BE2C (cell line): Measurements from ENCODE around the gene NPFFR1.
"Not testable (repeated sequence)": the region's sequence is repeated elsewhere in the genome, so short reads cannot be mapped to it uniquely, and the experiment has no call there.

Experiments
- DNase-seq: peaks from one replicate; pipeline ENCODE4 v3.0.0-alpha.2; 2020
- H3K27me3 ChIP-seq: fragments of 250-450 bp; sonication (Bioruptor Pico); 2 replicates; pipeline ENCODE4 v1.5.1; 2020; ENCODE audit warnings: mild to moderate bottlenecking
- H3K36me3 ChIP-seq: fragments of 250-450 bp; sonication (Bioruptor Pico); 2 replicates; pipeline ENCODE4 v1.5.1; 2020; ENCODE audit warnings: mild to moderate bottlenecking
- H3K4me1 ChIP-seq: fragments of 250-450 bp; sonication (Bioruptor Pico); 2 replicates; pipeline ENCODE4 v1.5.1; 2020
- H3K4me3 ChIP-seq: 2 replicates; pipeline ENCODE4 v1.5.1; 2011; ENCODE audit warnings: low read depth, low read length
- H3K9me3 ChIP-seq: fragments of 250-450 bp; sonication (Bioruptor Pico); 2 replicates; pipeline ENCODE4 v1.5.1; 2020
- CTCF ChIP-seq: IDR thresholded peaks from 2 replicates; pipeline ENCODE4 v1.5.1; 2012; ENCODE audit warnings: mild to moderate bottlenecking, low read depth, low read length

The NPFFR1 gene

GRCh38 chr10:70232859-70233108, 51.0 kb downstream of the NPFFR1 start:
- no peak for DNase-seq
- H3K36me3 ChIP-seq: peaks cover 31% of the 10 kb centered on the region
- H3K9me3 ChIP-seq: no peaks in the 10 kb centered on the region
- no peaks in the 10 kb centered on the region for H3K27me3 ChIP-seq
- H3K4me3 ChIP-seq: peak overlapping the region; percentile 99
- no peak for TF ChIP-seq CTCF
- H3K4me1 ChIP-seq: no peaks in the 10 kb centered on the region; the same call in 1 of the 2 replicates

GRCh38 chr10:70232155-70232858, 51.5 kb downstream of the NPFFR1 start:
- Histone ChIP-seq H3K4me1 (no peaks in the 10 kb centered on the region; the same call in 1 of the 2 replicates), H3K27me3 (no peaks in the 10 kb centered on the region), H3K9me3 (no peaks in the 10 kb centered on the region), H3K4me3 (peak overlapping the region; percentile 99), H3K36me3 (peaks cover 33% of the 10 kb centered on the region)
- DNase-seq: no peak
- TF ChIP-seq CTCF: no peak

GRCh38 chr10:70228491-70228890, 55.3 kb downstream of the NPFFR1 start:
- DNase-seq: no peak
- Histone ChIP-seq H3K36me3 (peaks cover 49% of the 10 kb centered on the region), H3K27me3 (no peaks in the 10 kb centered on the region), H3K4me3 (no peak overlapping the region), H3K4me1 (no peaks in the 10 kb centered on the region; the same call in 1 of the 2 replicates), H3K9me3 (no peaks in the 10 kb centered on the region)
- TF ChIP-seq CTCF: no peak

GRCh38 chr10:70227548-70228320, 56.1 kb downstream of the NPFFR1 start:
- Histone ChIP-seq H3K4me1 (no peaks in the 10 kb centered on the region; the same call in 1 of the 2 replicates), H3K36me3 (peaks cover 50% of the 10 kb centered on the region), H3K4me3 (no peak overlapping the region)

GRCh38 chr10:70223728-70224127, 60.1 kb downstream of the NPFFR1 start:
- peaks cover 2% of the 10 kb centered on the region for H3K4me1 ChIP-seq

More at GRCh38 chr10:70227548-70228320, 56.1 kb downstream of the NPFFR1 start:
- Histone ChIP-seq H3K27me3 (no peaks in the 10 kb centered on the region), H3K9me3 (no peaks in the 10 kb centered on the region)
- no peak for TF ChIP-seq CTCF
- DNase-seq: no peak

GRCh38 chr10:70222811-70223447, 60.9 kb downstream of the NPFFR1 start:
- not testable (repeated sequence) for H3K4me1 ChIP-seq, H3K4me3 ChIP-seq, H3K9me3 ChIP-seq, DNase-seq, H3K27me3 ChIP-seq
- H3K36me3 ChIP-seq: peaks cover 38% of the 10 kb centered on the region

More at GRCh38 chr10:70223728-70224127, 60.1 kb downstream of the NPFFR1 start:
- no peaks in the 10 kb centered on the region for H3K27me3 ChIP-seq
- DNase-seq: no peak
- H3K36me3 ChIP-seq: peaks cover 38% of the 10 kb centered on the region
- H3K9me3 ChIP-seq: no peaks in the 10 kb centered on the region
- no peak for TF ChIP-seq CTCF
- no peak overlapping the region for H3K4me3 ChIP-seq
